ENCODE data around the gene PCNX3.
A peak's percentile ranks its signal among the peaks of the same experiment; 100 is the strongest.

DNA sequence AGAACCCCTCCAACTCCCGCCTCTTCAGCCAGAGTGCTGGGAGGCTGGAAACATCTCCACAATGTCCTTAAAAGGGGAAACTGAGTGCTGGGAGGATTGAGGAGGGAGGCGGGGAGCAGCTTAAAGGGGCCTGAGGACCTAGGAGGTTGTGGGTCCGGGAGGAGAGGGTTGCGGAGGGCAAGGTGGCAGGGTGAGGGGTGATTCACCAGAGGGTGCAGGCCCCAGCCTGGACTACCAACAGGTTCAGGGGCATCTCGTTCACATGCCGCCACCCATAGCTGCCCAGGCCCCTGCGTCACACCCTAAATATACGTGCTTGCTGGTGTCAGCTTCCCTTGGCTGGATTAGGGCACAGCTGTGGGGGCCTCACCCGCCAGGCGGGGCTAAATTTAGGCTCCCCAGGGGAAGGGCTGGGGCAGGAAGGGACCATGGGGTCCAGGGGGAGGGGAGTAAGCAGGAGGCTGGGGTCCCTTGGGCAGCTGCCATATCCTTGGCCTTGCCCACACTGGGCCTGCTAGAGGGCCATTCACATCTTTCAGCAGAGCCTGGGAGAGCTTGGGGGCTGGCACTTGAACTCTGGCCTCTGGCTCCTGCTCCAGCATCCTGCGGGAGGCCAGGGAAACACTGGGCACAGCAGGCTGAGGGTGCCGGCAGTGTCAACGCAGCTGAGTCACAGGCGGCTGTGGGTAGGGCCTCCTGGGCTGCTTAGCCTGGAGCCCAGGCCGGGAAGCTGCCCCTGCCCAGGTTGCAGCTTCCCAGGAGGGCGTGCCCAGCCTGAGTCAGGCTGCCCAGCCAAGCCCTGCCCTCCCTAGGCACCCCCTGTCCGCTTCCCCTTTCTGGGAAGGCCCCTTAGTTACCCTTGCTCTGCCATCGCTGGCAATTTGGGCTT, 38.5 kb upstream of the PCNX3 start:
- TF ChIP-seq POLR2A (IDR thresholded peaks at IDR 0.05; ENCODE audit: low read depth, low read length) (no peak), SPI1 (IDR thresholded peaks at IDR 0.05; ENCODE audit: low read depth, low read length) (peak; percentile 68), PAX5 (IDR thresholded peaks at IDR 0.05; ENCODE audit: insufficient read depth, low read length, severe bottlenecking) (no peak)
